Fibroblast of skin of left biceps (primary cell): ENCODE measurements around the gene HCAR3.
"Not testable (repeated sequence)": the region's sequence is repeated elsewhere in the genome, so short reads cannot be mapped to it uniquely, and the experiment has no call there.

Experiments
- DNase-seq, 2 experiments: peaks; one replicate each; pipeline ENCODE4 v3.0.0-alpha.2; 2013; ENCODE audit warnings: low read depth in 2 of 2

The HCAR3 gene

DNA sequence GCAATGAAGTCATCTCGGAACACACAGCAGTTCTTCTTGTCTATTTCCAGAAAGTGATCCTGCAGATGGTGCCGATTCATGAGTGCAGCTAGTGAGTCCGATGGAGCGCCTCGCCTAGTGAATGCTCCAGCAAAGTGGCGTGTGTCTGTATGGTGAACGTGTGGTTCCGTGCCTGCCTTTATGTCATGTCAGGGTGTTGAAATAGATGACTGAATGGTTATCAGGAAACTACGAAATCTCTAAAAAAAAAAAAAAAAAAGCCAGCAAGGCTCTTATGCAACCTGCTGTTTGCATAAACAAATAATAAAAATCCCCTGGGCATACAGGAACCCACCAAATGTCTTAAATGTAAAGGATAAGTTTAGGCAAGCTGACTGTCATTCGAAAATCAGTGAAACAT, at the start of gene HCAR3:
TSS of gene HCAR3 (minus strand) at position 154 of the 400 bp plus-strand sequence. CDS start at position 80, 74 bp downstream.
- DNase-seq: not testable (repeated sequence)

DNA sequence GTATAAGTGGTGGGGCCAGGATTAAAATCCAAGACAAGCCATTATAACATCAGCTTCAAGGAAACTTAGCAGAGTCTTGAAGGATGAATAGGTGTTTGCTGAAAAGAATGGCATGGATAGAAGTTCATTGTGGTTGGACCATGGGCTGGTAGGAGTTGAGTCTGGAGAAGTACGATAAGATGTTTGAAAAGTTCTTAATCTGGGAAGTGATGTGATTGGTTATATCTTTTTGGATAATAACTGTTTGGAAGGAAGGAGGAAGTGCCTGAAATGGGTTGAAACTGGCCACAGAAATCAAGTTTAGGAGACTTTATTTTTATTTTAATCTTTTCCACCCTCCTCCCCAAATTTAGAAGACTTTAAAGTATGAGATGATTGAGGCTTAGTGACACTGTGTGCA, 41.0 kb upstream of the HCAR3 start:
- DNase-seq: no peak

DNA sequence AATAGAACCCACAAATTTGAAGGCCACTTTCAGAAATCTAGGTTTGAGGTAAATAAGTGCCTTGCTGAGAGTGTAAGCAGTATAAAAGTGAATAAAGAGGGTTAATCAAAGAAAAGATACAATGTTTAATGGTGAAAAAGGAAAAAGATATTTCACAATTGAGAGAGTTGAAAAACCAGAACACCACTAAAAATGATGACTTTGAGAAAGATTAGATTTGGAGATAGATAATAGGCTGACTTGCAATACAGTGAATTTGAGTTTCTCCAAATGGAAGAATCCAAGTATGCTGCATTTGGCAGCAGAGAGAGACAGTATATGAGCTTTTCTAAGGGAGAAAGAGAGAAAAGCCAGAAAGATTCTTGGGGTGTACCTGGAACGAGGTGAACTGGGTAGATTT, 38.2 kb upstream of the HCAR3 start:
- DNase-seq: no peak

DNA sequence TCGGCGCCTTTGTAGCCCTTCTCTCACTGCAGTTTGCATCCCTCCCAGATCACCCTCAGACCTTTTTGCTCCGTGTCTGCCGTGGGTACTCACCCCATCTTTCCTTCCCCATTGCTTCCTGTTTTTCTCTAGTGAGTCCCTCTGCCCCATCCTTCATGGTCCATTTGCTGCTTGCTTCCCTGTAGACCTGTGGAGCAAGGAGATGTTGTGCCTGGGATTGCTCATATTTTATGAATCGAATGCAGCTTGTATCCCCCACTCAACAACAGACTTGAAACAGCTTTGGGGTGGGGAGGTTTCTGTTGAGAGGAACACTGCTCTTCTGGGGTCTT, 36.7 kb upstream of the HCAR3 start:
- no peak for DNase-seq

DNA sequence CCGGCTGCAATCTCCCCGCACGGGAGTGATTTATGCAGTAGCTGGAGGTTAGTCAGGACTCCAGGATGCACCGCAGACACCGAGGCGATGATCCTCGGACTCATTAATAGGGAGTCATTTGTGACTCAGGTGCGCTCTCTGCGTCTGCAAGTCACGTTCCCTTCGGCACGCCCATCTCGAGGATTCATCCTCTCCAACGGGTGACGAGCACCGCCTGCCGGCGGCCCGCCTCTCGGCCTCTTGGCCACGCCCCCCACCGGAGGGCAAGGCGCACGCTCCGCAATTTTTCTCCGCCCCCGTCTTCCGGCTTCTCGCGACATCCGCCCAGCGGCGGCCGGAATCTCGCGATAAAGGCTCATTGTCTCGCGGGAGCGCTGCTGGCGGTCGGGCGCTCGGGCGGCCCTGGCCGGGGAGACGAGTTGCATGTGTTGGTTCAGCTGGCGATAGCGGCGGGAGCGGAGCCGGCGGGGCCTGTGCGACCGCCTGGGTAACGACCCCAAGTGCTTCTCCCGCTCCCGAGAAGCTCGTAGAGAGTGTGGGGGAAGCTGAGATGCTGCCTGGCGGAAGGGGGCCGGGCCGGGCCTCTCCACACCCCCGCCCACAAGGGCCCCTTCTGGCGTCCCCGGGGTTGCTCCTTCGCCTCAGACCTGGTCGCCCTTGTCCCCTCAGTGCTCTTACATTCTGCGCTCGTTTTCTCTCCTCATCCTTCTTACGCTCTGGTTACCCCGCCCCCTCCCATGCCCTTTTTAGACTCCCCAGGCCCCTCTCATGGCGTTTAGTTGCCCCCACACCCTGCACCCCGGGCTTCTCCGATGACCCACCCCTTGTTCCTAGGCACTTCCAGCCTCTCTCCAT, 36.1 kb upstream of the HCAR3 start, which contains the start of gene DENR:
TSS of gene DENR (plus strand) at position 361 of the 855 bp plus-strand sequence. CDS start 878 bp downstream, outside the sequence.
- DNase-seq: peak; percentile 89 to 92

DNA sequence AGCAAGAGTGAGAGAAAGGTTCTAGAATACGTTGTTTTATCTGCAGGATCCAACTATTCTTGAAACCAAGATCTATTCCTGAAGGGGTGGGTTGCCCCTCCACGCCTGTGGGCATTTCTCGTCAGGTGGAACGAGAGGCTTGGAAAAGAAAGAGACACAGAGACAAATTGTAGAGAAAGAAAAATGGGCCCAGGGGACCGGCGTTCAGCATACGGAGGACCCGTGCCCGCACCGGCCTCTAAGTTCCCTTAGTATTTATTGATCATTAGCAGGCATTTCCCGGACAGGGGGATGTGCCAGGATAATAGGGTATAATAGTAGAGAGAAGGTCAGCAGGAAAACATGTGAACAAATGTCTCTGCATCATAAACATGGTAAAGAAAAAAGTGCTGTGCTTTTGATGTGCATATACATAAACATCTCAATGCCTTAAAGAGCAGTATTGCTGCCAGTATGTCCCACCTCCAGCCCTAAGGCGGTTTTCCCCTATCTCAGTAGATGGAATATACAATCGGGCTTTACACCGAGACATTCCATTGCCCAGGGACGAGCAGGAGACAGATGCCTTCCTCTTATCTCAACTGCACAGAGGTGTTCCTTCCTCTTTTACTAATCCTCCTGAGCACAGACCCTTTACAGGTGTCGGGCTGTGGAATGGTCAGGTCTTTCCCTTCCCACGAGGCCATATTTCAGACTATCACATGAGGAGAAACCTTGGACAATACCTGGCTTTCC, 34.3 kb upstream of the HCAR3 start:
- not testable (repeated sequence) for DNase-seq

DNA sequence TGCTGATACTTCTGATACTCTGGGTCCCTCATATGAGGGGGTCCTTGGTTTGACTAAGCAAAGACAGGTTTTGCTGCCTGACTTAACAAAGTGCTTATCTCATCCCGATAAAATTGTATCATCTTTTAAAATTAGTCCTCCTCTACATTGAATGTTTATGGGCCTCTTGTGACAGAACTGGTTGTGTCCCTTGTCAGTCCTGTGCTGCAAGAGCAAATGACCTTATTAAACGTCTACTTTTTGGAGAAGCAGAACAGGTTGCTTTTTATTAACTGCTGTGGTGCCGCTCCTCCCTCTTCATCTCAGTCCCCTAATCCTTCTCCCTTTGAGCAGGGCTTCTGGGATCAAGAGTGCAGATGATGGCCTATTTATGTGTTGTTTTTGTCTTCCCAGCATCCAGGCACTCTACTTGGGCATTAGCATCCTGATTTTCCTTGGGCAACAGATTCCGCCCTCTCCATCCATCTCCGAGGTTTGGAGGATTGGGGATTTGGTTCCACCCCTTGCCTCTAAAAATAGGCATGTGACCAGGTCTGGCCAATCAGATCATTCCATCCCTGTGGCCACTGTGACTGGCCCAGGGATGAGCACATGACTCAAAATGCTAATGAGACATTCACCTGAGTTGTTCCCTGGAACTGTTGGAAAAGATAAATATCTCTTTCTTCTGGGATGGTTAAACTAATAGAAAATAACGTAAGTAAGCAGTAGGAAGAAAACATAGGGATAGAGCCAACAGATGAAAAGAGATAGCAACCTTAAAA, 33.1 kb upstream of the HCAR3 start:
- DNase-seq: no peak

DNA sequence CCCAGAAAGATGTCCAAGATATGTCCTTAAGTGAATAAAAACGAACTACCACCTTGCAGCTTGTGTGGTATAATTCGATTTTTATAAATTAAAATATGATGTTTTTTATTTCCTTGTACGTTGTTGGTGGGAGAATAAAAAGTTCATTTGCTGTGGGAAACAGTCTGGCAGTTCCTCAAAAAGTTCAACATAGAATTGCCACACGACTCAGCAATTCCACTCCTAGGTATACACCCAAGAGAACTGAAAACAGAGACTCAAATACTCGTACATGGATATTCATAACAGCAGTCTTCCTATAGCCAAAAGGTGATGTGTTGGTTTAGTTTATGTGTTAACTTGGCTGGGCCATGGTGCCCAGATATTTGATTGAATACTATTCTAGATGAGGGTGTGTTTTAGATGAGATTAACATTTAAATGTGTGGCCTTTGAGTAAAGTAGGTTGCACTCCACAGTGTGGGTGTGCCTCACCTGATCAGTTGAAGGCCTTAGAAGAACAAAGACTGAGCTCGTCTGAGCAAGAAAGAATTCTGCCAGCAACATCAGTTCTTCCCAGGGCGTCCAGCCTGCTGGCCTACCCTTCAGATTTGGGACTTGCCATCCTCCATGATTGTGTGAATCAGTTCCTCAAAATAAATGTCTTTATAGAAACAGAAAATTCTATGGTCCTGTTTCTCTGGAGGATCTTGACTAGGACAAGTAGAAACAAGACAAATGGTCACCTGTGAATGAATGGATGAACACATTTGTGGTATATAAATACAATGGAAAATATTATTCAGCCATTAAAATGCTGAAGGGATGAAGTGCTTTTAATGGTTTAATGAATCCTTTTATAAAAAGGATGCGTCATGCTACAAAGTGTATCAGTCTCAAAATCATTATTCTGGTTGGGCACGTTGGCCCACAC, 30.9 kb upstream of the HCAR3 start:
- no peak for DNase-seq

DNA sequence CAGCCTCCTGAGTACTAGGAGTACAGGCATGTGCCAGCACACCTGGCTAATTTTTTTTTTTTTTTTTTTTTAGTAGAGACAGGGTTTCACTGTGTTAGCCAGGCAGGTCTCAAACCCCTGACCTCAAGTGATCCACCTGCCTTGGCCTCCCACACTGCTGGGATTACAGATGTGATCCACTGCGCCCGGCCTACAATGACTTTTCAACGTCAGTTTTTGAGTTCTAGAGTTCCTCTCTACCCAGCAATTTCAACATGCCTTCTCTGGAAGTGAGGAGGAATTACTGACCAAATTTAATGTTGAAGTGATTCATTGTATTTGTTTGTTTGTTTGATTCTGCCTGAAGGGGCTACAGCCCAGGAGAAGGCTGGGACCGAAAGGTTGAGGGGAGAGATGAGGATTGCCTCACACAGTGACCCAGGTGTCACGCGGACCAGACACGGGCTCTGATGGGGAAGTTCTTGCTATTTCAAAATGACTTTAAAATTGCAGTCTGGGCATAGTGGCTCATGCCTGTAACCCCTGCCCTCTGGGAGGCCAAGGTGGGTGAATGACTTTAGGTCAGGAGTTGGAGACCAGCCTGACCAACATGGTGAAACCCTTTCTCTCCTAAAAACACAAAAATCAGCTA, 27.4 kb upstream of the HCAR3 start:
- DNase-seq: no peak

DNA sequence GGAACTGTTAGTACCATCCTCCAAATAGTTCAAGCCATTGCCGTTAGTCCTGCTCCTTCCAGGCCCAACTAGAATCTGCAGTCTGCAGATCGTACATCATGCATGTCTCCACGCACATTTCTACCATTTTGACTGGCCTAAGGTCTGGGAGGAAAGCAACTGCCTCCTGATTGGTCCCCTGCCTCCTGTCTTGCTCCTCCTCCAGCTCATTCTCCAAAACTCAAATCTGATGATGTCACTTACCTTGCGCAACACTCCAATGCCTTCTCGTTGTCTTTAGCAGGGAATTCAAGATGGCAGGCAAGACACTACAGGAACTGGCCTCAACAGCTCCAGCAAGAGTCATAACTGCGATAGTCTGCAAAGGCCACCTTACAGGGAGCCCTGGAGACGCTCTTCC, 23.7 kb upstream of the HCAR3 start:
- no peak for DNase-seq

DNA sequence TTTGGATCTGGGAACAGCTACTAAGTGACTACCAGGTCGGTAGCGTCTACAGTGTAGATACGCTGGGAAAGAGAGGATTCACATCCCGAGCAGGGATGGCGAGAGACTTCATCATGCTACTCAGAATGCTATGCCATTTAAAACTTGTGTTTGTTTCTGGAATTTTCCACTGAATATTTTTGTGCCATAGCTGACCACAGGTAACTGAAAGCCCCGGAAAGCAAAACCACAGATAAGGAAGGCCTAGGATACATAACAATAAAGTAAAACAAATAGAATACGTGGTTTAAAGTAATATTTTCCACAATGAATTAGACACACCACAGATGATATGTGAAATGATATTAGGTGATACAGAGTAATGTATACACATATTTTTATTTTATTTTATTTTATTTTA, 22.0 kb upstream of the HCAR3 start:
- no peak for DNase-seq

DNA sequence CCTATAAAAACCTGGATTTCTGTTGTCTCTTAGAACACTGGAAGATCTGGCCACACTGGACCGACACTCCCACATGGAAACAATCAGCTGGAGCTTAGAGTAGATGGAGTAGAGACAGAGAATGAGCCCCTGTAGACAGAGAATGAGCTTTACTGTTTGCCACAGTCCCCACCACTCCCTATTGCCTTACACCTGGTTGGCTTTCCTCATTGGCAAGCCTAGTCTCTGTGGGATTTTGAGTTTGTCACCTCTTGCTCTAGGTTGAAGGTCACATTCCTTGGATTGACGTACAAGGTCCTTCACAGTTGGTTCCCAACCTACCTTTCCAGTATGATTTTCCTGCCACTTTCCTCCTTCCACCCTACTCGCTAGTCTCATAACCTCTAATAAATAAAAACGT, 16.0 kb upstream of the HCAR3 start:
- DNase-seq: no peak

DNA sequence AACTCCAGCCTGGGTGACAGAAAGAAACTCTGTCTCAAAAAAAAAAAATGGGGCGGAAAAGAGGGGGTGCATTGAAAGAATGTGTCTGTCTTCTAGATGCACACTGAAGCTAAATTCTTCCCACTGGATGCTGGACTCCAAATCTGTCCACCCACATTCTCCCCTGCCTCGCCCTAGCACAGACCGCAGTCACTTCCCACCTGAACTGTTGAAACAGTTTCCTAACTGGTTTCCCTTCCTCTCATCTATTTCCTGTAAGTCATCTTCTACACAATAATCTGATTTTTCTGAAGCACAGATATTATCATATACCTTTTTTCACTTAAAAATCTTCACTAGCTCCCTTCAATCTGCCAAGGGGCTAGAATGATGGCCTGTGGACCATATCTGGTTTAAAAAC, 15.6 kb upstream of the HCAR3 start:
- DNase-seq: no peak

DNA sequence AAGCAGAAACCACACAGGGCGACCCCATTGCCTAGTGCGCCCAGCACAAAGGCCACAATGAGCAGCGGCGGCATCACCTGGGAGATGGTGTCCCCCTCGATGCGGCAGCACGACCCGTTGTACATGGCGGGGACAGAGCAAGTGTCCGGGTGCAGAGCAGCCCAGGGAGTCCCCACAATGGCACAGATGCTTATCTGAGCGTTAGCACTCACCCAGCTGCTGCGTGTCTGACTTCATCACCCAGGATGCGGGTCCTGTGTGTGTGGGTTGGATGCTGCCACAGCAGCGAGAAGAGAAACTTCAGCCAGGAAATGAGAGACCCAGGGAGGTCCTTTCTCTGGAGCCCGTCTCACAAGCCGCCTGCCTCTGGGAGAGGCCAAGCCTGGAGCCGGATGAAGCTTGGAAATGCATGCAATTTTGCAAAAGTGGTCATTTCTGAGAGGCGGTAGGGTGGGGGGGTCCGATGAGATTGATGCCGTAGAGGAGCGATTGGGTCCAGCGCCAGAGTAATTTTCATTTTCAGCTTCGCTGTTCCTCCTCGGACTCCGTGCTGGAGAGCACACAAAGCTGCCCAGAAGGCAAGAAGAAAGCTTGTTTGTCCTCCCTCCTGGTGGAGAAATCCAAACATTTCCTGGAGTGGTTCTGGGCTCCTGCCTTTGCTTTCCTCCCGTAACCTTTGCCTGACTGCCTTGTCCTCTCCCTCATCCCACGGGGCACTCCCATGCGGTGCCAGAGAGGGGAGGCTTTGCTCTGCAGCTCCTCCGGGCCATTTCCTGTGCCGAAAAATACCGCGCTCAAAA, 13.8 kb upstream of the HCAR3 start, which contains the start of gene HCAR1:
TSS of gene HCAR1 (minus strand) at position 630 of the 800 bp plus-strand sequence. CDS start at position 125, 505 bp downstream.
- no peak for DNase-seq

DNA sequence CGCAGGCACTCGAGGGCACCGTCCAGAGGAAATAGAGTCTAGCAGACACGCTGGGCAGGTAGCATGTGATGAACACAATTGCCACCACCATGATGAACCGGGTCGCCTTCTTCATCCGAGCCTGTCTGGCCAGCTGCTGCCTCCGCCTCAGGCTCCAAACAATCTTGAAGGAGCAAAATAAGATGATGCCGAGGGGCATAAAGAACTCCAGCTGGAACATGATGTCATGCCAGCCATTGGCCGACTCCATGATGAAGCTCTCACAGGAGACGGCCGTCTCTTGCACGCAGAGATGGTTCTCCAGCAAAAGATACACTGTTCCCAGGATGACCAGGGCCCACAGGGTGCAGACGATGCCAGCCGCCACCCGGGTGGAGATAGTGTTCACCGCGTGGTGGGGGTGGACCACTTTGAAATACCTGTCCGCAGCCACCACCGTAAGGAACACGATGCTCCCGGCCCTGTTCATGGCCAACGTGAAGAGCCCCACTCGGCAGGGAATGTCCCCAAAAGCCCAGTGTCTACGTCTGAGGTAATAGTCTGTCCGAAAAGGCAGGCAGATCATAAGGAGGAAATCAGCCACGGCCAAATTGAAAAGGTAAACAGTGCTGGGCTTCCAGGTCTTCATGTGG, 13.1 kb upstream of the HCAR3 start:
- DNase-seq: no peak

DNA sequence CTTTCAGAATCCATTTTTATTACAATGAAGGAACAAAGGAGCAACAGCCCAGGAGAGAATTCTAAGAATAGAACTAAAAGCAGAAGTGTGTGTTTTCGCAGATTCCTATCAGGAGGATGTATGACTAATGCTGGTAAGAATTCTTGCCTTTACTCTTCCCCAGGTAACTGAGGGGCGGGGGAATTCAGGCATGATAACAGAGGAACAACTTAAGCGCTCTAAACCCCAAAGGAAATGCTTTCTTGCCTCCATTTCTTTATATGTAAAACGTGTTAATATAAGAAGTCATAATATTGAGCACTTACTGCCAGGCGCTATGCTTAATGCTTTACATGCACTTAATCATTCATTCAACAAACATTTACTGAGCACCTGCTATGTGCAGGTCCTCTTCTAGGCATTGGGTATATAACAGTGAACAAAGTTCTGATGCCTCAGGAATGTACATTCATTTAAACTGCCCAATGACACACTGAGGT, 9.5 kb upstream of the HCAR3 start:
- no peak for DNase-seq

DNA sequence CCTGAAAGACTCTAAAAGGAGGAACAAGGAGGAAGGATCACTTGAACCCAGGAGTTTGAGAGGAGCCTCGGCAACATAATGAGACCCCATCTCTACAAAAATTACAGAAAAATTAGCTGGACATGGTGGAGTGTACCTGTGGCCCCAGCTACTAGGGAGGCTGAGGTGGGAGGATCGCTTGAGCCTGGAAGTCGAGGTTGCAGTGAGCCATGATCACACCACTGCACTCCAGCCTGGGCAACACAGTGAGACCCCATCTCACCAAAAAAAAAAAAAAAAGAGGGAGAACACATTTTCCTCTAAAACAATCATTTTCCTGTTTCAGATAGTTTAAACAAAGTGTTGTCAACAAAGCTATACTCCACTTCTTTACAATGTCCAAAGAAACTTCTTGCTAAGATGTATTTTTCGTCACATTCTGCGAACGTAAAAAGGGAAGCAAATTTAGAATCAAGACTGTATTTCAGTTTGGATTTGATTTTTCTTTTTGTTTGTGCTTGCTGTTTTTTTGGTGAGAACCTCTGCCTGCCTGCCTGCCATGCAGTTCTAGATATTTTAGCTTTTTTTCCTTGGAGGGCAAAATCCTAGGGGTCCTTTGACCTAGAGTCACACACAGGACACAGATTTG, 9.0 kb upstream of the HCAR3 start:
- DNase-seq: no peak

DNA sequence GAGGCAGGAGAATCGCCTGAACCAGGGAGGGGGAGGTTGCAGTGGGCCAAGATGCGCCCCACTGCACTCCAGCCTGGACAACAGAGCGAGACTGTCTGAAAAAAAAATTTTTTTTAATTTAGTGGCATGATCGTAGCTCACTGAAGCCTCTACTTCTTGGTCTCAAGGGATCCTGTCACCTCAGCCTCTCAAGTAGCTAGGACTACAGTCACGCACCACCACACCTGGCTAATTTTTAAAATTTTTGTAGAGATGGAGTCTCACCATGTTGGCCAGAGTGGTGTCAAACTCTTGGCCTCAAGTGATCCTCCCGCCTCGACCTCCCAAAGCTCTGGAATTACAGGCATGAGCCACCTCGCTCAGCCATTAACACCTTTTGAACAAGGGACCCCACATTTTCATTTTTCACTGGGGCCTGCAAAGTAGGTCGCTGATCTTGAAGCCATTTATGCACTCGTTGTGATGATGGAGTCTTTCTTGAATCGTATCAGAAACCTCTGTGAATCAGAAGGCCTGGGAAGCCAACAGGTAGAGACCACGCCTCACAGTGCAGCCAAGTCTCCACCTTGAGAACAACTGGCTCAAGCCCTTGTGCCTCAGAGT, 8.1 kb upstream of the HCAR3 start:
- DNase-seq: no peak
